Naive thymus-derived CD4-positive, alpha-beta T cell (primary cell): ENCODE measurements around the gene PCDHGC4. TPM values are rescaled to one million over a fixed set of nuclear protein-coding genes. Genes with fewer than 3 reads are reported as not detected.
A peak's percentile ranks its signal among the peaks of the same experiment; 100 is the strongest.

ENCODE experiments used
- ATAC-seq: fragments of 150-1000 bp; cut with Tn5 transposase; 2 replicates; pipeline ENCODE4 v1.10.0; 2021; ENCODE audit warnings: mild to moderate bottlenecking, moderate library complexity
- CTCF ChIA-PET: fragments of 350-600 bp; sonication (Branson Sonifier 250); formaldehyde crosslinking; loops from one replicate; lab custom pipeline; 2021; ENCODE audit warnings: antibody characterized with exemption; lab: Charles Lee
- POLR2A ChIA-PET: fragments of 350-600 bp; sonication (Branson Sonifier 250); formaldehyde crosslinking; loops from one replicate; lab custom pipeline; 2021; ENCODE audit warnings: antibody characterized with exemption, inconsistent platforms; lab: Charles Lee
- DNase-seq, 9 donors: peaks; one replicate each; pipeline versions ENCODE4 v3.0.0 to v3.0.0-alpha.2; 2020 to 2022; ENCODE audit warnings: mixed read lengths in 1 of 9
- H3K27ac ChIP-seq: one replicate; pipeline ENCODE4 v1.7.0; 2013; ENCODE audit warnings: mild to moderate bottlenecking, low read depth, low read length, moderate library complexity
- H3K27me3 ChIP-seq, 2 donors: one replicate each; pipeline ENCODE4 v1.7.0; 2013; ENCODE audit warnings: low read length in 2 of 2, mild to moderate bottlenecking in 2 of 2, moderate library complexity in 2 of 2; ENCODE audit not compliant: control insufficient read depth in 2 of 2, insufficient read depth in 2 of 2
- H3K36me3 ChIP-seq, 3 experiments: 1 replicate in 2 of 3; 2 replicates in 1 of 3; pipeline ENCODE4 v1.7.0; 2013; ENCODE audit warnings: low read length in 3 of 3, mild to moderate bottlenecking in 3 of 3, moderate library complexity in 1 of 3; ENCODE audit not compliant: insufficient read depth in 3 of 3, control insufficient read depth in 2 of 3
- H3K4me1 ChIP-seq, 2 donors: one replicate each; pipeline ENCODE4 v1.7.0; 2013; ENCODE audit warnings: low read length in 2 of 2, mild to moderate bottlenecking in 2 of 2, moderate library complexity in 1 of 2; ENCODE audit not compliant: control insufficient read depth in 2 of 2, insufficient read depth in 2 of 2
- H3K4me3 ChIP-seq: 2 replicates; pipeline ENCODE4 v1.7.0; 2013; ENCODE audit warnings: mild to moderate bottlenecking, low read length
- H3K9me3 ChIP-seq, 3 experiments: 1 replicate in 2 of 3; 2 replicates in 1 of 3; pipeline ENCODE4 v1.7.0; 2013; ENCODE audit warnings: low read length in 3 of 3; ENCODE audit not compliant: control insufficient read depth in 2 of 3
- H3K27ac Mint-ChIP-seq, 9 donors: one replicate each; pipeline ENCODE4 v1.8.0; 2020 to 2022; ENCODE audit warnings: mixed read lengths in 9 of 9, mild to moderate bottlenecking in 8 of 9, moderate library complexity in 5 of 9, inconsistent platforms in 2 of 9
- H3K27me3 Mint-ChIP-seq, 5 donors: one replicate each; pipeline ENCODE4 v1.8.0; 2021 to 2022; ENCODE audit warnings: mixed read lengths in 5 of 5, mild to moderate bottlenecking in 1 of 5
- H3K36me3 Mint-ChIP-seq, 5 donors: one replicate each; pipeline ENCODE4 v1.8.0; 2020 to 2022; ENCODE audit warnings: mixed read lengths in 5 of 5, mild to moderate bottlenecking in 3 of 5, inconsistent platforms in 1 of 5
- H3K4me1 Mint-ChIP-seq, 7 donors: one replicate each; pipeline ENCODE4 v1.8.0; 2020 to 2022; ENCODE audit warnings: mixed read lengths in 7 of 7, mild to moderate bottlenecking in 3 of 7, inconsistent platforms in 1 of 7
- H3K4me3 Mint-ChIP-seq, 10 donors: one replicate each; pipeline ENCODE4 v1.8.0; 2020 to 2022; ENCODE audit warnings: mild to moderate bottlenecking in 10 of 10, mixed read lengths in 10 of 10, moderate library complexity in 6 of 10, inconsistent platforms in 2 of 10
- H3K9me3 Mint-ChIP-seq, 11 donors: one replicate each; pipeline ENCODE4 v1.8.0; 2020 to 2022; ENCODE audit warnings: mixed read lengths in 11 of 11, mild to moderate bottlenecking in 4 of 11, inconsistent platforms in 1 of 11, moderate library complexity in 1 of 11
- intact Hi-C, 2 donors: fragments of 100-400 bp; cut with micrococcal nuclease; formaldehyde crosslinking; loops; one replicate each; pipeline ENCODE4 v1.15.1; 2023
- polyA plus RNA-seq, 2 donors: library from polyadenylated mRNA; unstranded; fragments of 300-500 nt; fragmentation: Illumina TruSeq; gene quantifications; one replicate each; pipeline ENCODE4 v1.2.3, GENCODE V29; 2021
- total RNA-seq, 6 experiments: library from RNA in 5 of 6; stranded (reverse) in 5 of 6; gene quantifications; 1 replicate in 5 of 6; 2 replicates in 1 of 6; pipeline ENCODE4 v1.2.3 and lab custom pipeline; 2021 to 2026

The PCDHGC4 gene
- total and polyA plus RNA-seq, 7 experiments from 2014 or later = 0.22 TPM; not detected in 6

DNA sequence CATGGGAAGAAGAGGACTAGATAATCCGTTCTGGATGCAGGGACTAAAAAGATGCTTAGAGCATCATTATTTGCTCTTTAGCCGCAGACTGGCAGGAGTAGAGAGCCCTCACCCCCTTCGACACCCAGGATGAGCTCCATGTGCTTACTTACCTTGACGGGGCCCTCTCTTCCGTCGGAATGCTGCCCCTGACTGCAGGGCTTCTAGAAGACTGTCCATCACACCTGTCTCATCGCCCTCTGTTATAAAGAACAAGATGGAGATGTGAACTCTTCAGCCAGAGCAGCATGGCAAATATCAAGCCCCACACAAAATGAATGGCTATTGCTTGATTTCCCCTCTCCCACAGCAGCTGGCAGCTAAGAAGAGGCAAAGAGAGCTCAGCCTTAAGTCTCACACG lies 39.2 kb downstream of the PCDHGC4 start:
- ATAC-seq (no peak), DNase-seq (no peak)
- peaks cover 37 to 98% (median 66%) of the 10 kb centered on the region in 3 experiments for H3K36me3 ChIP-seq
- Mint-ChIP-seq H3K4me3 (no peak overlapping the region), H3K9me3 (no peaks in the 10 kb centered on the region), H3K36me3 (peaks cover 22 to 60% (median 37%) of the 10 kb centered on the region in 5 donors), H3K4me1 (peaks cover 6 to 28% (median 16%) of the 10 kb centered on the region in 7 donors), H3K27ac (peak overlapping the region in 2 of 9 donors; percentile 39 to 68), H3K27me3 (no peaks in the 10 kb centered on the region)
- ChIA-PET CTCF (interaction anchor here (0.6 to 3.9 kb wide), 10 partner anchors 10 to 204 kb away, joined by 3 to 30 read pairs (median 6); partner anchors contain the start of genes PCDHGA10 and TAF7), POLR2A (no interaction called here)
- intact Hi-C loops = loop anchor here (1.0 to 5.0 kb wide), 11 partner anchors 10 to 440 kb away; partner anchors contain the start of genes PCDHGA10 (in 1 of the 2), PCDHGB2 (in 1 of the 2), PCDHGB7 (in 1 of the 2) and PCDHGC3 (in 1 of the 2)
- no peak overlapping the region for H3K27ac ChIP-seq
- H3K4me1 ChIP-seq = peaks cover 0 to 6% of the 10 kb centered on the region in 2 donors
- H3K4me3 ChIP-seq = no peak overlapping the region
- no peaks in the 10 kb centered on the region for H3K27me3 ChIP-seq
- no peaks in the 10 kb centered on the region for H3K9me3 ChIP-seq

DNA sequence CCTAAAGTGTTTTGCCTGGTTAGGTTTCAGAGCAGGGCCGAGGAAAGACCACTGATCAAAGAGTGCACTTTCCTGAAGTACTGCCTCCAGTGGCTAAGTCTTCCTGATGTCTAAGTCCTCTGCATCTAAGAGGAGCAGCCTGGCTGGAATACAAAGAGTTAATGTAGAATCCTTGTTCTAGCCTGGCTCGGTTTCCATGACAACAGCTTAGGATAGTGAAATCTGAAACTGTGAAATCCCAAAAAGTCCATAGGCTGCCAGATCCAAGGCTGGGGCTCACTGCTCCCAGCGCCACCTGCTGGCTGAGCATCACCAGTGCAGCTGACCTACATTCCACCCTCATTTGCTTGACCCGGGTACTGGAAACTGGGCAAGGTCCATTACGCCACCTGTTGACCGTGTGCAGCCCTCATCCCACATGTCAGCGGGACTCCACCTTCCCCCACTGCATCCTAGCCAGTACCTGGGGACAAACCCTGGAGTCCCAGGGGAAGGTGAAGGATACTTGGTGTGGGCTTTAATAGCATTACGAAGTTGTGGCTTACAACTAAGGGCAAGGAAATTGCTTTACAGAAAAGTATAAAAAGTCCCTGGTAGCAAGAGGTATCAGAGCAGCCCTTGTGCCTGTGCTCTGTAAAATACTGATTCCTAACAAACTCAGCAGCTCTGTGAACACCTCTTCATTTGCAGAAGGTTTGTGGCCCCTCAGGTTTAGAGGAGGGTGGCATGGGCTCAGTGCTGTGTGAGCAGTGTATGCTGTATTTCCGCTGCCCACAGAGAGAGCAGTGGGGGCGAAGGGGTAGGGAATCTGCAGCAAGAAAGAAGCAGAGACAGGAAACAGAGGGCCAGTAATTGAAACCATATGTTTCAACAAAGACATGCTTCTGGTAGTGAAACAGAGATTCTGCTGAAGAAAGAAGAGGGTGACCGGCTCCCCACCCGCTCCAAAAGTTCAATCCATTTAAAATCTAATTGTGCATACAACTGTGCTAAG lies 40.1 kb downstream of the PCDHGC4 start:
- Histone ChIP-seq H3K9me3 (no peaks in the 10 kb centered on the region), H3K27me3 (no peaks in the 10 kb centered on the region), H3K36me3 (peaks cover 39 to 98% (median 60%) of the 10 kb centered on the region in 3 experiments), H3K27ac (no peak overlapping the region), H3K4me3 (no peak overlapping the region), H3K4me1 (peaks cover 0 to 6% of the 10 kb centered on the region in 2 donors)
- ChIA-PET CTCF (interaction anchor here (1.0 to 3.9 kb wide), 8 partner anchors 11 to 205 kb away, joined by 3 to 30 read pairs (median 6); partner anchors contain the start of genes PCDHGA10 and TAF7), POLR2A (interaction anchor here (1.8 kb wide), 1 partner anchor 204 kb away, joined by 5 read pairs; the partner anchor contains the start of gene TAF7)
- intact Hi-C loops = loop anchor here (1.0 to 5.0 kb wide), 11 partner anchors 11 to 441 kb away; partner anchors contain the start of genes PCDHGA10 (in 1 of the 2), PCDHGB2 (in 1 of the 2), PCDHGB7 (in 1 of the 2) and PCDHGC3 (in 1 of the 2)
- peak; percentile 18 to 64 (median 43) for DNase-seq
- H3K4me1 Mint-ChIP-seq = peaks cover 6 to 28% (median 16%) of the 10 kb centered on the region in 7 donors
- peak overlapping the region in 8 of 9 donors; percentile 19 to 80 (median 54) for H3K27ac Mint-ChIP-seq
- H3K27me3 Mint-ChIP-seq = no peaks in the 10 kb centered on the region
- H3K36me3 Mint-ChIP-seq = peaks cover 20 to 51% (median 31%) of the 10 kb centered on the region in 5 donors
- no peaks in the 10 kb centered on the region for H3K9me3 Mint-ChIP-seq
- peak; percentile 88 for ATAC-seq
- H3K4me3 Mint-ChIP-seq = peak overlapping the region in 1 of 10 donors; percentile 21

GRCh38 chr5:141525653-141526052 lies 40.8 kb downstream of the PCDHGC4 start:
- Histone ChIP-seq H3K4me1 (peaks cover 0 to 6% of the 10 kb centered on the region in 2 donors), H3K9me3 (no peaks in the 10 kb centered on the region), H3K36me3 (peaks cover 46 to 98% (median 67%) of the 10 kb centered on the region in 3 experiments), H3K27ac (no peak overlapping the region), H3K4me3 (no peak overlapping the region), H3K27me3 (no peaks in the 10 kb centered on the region)
- ChIA-PET POLR2A (interaction anchor here (0.7 to 1.8 kb wide), 2 partner anchors 205 to 1415 kb away, joined by 3 to 5 read pairs; partner anchors contain the start of gene TAF7), CTCF (interaction anchor here (1.8 to 3.9 kb wide), 3 partner anchors 12 to 201 kb away, joined by 4 to 30 read pairs (median 6); no protein-coding TSS in a partner anchor)
- Mint-ChIP-seq H3K27me3 (no peaks in the 10 kb centered on the region), H3K27ac (peak overlapping the region in 6 of 9 donors; percentile 19 to 69 (median 35)), H3K36me3 (peaks cover 20 to 44% (median 31%) of the 10 kb centered on the region in 5 donors), H3K4me1 (peaks cover 5 to 28% (median 16%) of the 10 kb centered on the region in 7 donors), H3K9me3 (no peaks in the 10 kb centered on the region), H3K4me3 (peak overlapping the region in 1 of 10 donors; percentile 21)
- DNase-seq (no peak), ATAC-seq (no peak)
- intact Hi-C loops = loop anchor here in 1 of 2 donors (2.0 kb wide), 1 partner anchor 51 kb away; the partner anchor contains the start of gene PCDHGC3

- Histone ChIP-seq H3K4me1 (peaks cover 0 to 6% of the 10 kb centered on the region in 2 donors), H3K27me3 (no peaks in the 10 kb centered on the region), H3K27ac (no peak overlapping the region), H3K4me3 (no peak overlapping the region), H3K36me3 (peaks cover 39 to 97% (median 56%) of the 10 kb centered on the region in 3 experiments), H3K9me3 (no peaks in the 10 kb centered on the region)
- Mint-ChIP-seq H3K36me3 (peaks cover 20 to 38% (median 26%) of the 10 kb centered on the region in 5 donors), H3K4me1 (peaks cover 5 to 22% (median 12%) of the 10 kb centered on the region in 7 donors), H3K27ac (peak overlapping the region in 4 of 9 donors; percentile 7 to 58 (median 32)), H3K4me3 (no peak overlapping the region), H3K9me3 (no peaks in the 10 kb centered on the region), H3K27me3 (no peaks in the 10 kb centered on the region)
- intact Hi-C loops = no loop called here
- ATAC-seq = no peak
- POLR2A ChIA-PET = no interaction called here
- DNase-seq = no peak
- CTCF ChIA-PET = interaction anchor here (0.6 to 1.5 kb wide), 6 partner anchors 12 to 207 kb away, joined by 3 to 6 read pairs (median 3); partner anchors contain the start of gene TAF7
These were observed 42.6 kb downstream of the PCDHGC4 start for GRCh38 chr5:141527426-141527825.

DNA sequence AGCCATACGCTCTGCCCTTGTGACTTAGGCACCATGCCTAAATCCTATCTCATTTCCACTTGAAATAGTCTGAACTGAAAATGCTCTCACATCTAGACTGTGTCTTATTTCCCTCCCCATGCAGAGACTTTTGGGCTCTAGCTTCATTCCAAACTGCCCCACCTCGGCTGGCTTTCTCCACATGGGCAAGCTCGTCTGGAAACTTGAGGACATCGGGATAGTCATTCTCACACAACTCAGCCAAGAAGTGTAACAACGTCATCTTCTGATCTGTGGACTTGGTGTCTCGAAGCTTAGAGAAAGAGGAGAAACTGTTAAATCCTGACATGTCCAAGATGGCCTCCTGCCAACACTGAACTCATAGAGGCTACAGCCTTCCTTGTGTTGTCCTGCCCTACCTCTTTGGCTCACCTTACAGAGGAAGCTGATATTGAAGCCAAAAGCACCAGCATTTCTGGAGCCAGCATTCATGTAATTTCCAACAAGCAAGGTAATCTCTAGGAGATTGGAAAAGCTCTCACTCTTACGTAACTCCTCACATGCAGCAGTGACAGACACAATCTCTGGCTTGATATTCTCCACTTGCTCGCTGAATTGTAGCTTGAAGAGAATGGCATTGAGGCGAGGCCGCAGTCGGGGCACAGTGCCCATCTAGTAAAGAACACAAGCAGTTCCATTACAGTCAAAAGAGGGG lies 43.6 kb downstream of the PCDHGC4 start:
- peak overlapping the region in 6 of 9 donors; percentile 14 to 71 (median 51) for H3K27ac Mint-ChIP-seq
- ATAC-seq = no peak

More for the DNA sequence above, 43.6 kb downstream of the PCDHGC4 start:
- CTCF ChIA-PET = interaction anchor here (0.6 to 1.4 kb wide), 3 partner anchors 34 to 1348 kb away, joined by 3 to 6 read pairs (median 3); no protein-coding TSS in a partner anchor
- no peaks in the 10 kb centered on the region for H3K27me3 ChIP-seq
- H3K27me3 Mint-ChIP-seq = no peaks in the 10 kb centered on the region
- H3K36me3 ChIP-seq = peaks cover 36 to 96% (median 56%) of the 10 kb centered on the region in 3 experiments
- no peaks in the 10 kb centered on the region for H3K9me3 ChIP-seq
- H3K9me3 Mint-ChIP-seq = no peaks in the 10 kb centered on the region
- H3K36me3 Mint-ChIP-seq = peaks cover 20 to 38% (median 26%) of the 10 kb centered on the region in 5 donors
- H3K4me1 Mint-ChIP-seq = peaks cover 5 to 22% (median 6%) of the 10 kb centered on the region in 7 donors
- H3K4me3 Mint-ChIP-seq = no peak overlapping the region
- H3K4me1 ChIP-seq = no peaks in the 10 kb centered on the region
- no peak for DNase-seq
- intact Hi-C loops = no loop called here
- H3K27ac ChIP-seq = no peak overlapping the region
- H3K4me3 ChIP-seq = no peak overlapping the region
- POLR2A ChIA-PET = no interaction called here
